Fibroblast of lung (primary cell): ENCODE measurements around the gene IGFBP2. TPM values are rescaled to one million over a fixed set of nuclear protein-coding genes. Genes with fewer than 3 reads are reported as not detected.
A peak's percentile ranks its signal among the peaks of the same experiment; 100 is the strongest.

Experiments used
- DNase-seq, 2 donors: peaks; one replicate each; pipeline versions ENCODE4 v3.0.0 to v3.0.0-alpha.2; 2010; ENCODE audit warnings: low read depth in 2 of 2
- H2AFZ ChIP-seq: 2 replicates; pipeline ENCODE4 v1.5.1; 2012; ENCODE audit warnings: low read length, control low read depth, inconsistent platforms
- H3K27ac ChIP-seq: 2 replicates; pipeline ENCODE4 v1.5.1; 2011; ENCODE audit warnings: low read length, control low read depth; ENCODE audit not compliant: insufficient read depth
- H3K27me3 ChIP-seq: 2 replicates; pipeline ENCODE4 v1.5.1; 2011; ENCODE audit warnings: mild to moderate bottlenecking, low read length; ENCODE audit not compliant: control insufficient read depth, insufficient read depth
- H3K36me3 ChIP-seq: 2 replicates; pipeline ENCODE4 v1.5.1; 2011; ENCODE audit warnings: low read length; ENCODE audit not compliant: control insufficient read depth, insufficient read depth
- H3K4me1 ChIP-seq: 2 replicates; pipeline ENCODE4 v1.5.1; 2011; ENCODE audit warnings: low read length; ENCODE audit not compliant: control insufficient read depth, insufficient read depth; ENCODE audit errors: extremely low read depth
- H3K4me2 ChIP-seq: 2 replicates; pipeline ENCODE4 v1.5.1; 2011; ENCODE audit warnings: low read length, control low read depth; ENCODE audit not compliant: insufficient read depth; ENCODE audit errors: extremely low read depth
- H3K4me3 ChIP-seq, 4 experiments: fragments of 200-600 bp in 1 of 4; sonication (generic) in 1 of 4; replicated peaks in 1 of 4; 2 replicates each; pipeline ENCODE4 v1.5.1; 2011 to 2016; ENCODE audit warnings: low read length in 4 of 4, low read depth in 3 of 4, mild to moderate bottlenecking in 3 of 4, control low read depth in 2 of 4, inconsistent platforms in 1 of 4, mixed read lengths in 1 of 4; ENCODE audit not compliant: insufficient read depth in 1 of 4; ENCODE audit errors: control extremely low read depth in 1 of 4
- H3K79me2 ChIP-seq: 2 replicates; pipeline ENCODE4 v1.5.1; 2012; ENCODE audit warnings: mild to moderate bottlenecking, low read length, inconsistent platforms; ENCODE audit not compliant: control insufficient read depth, insufficient read depth
- H3K9ac ChIP-seq: 2 replicates; pipeline ENCODE4 v1.5.1; 2011; ENCODE audit warnings: mild to moderate bottlenecking, low read length, control low read depth; ENCODE audit not compliant: insufficient read depth
- H3K9me3 ChIP-seq: 2 replicates; pipeline ENCODE4 v1.5.1; 2012; ENCODE audit warnings: low read depth, low read length; ENCODE audit not compliant: control insufficient read depth, insufficient read depth
- H4K20me1 ChIP-seq: 2 replicates; pipeline ENCODE4 v1.5.1; 2011; ENCODE audit warnings: low read length; ENCODE audit not compliant: control insufficient read depth, insufficient read depth; ENCODE audit errors: extremely low read depth
- EZH2 ChIP-seq: IDR thresholded peaks from 2 replicates; pipeline ENCODE4 v1.5.1; 2012; ENCODE audit warnings: low read length, control low read depth, mild to moderate bottlenecking; ENCODE audit errors: missing control alignments
- polyA plus RNA-seq, 2 donors: library from polyadenylated mRNA; depleted of rRNA in 1 of 2; stranded (reverse) in 1 of 2; unstranded in 1 of 2; fragments of >200 nt; gene quantifications; 2 replicates each; pipeline ENCODE4 v1.2.1, GENCODE V29; 2011 to 2012; ENCODE audit warnings: missing spikeins in 1 of 2
- total RNA-seq: library from RNA; depleted of rRNA; stranded (reverse); fragments of >200 nt; gene quantifications from 2 replicates; pipeline ENCODE4 v1.2.1, GENCODE V29; 2014
- TF ChIP-seq, protein P1 (sequence below), 2 donors: IDR thresholded peaks in 1 of 2; conservative IDR thresholded peaks in 1 of 2; 1 replicate in 1 of 2; 2 replicates in 1 of 2; pipeline ENCODE4 v1.5.1; 2011 to 2012; ENCODE audit warnings: low read length in 2 of 2, control low read depth in 1 of 2, inconsistent platforms in 1 of 2, low read depth in 1 of 2, mild to moderate bottlenecking in 1 of 2

IGFBP2 gene
- total and polyA plus RNA-seq, 2 donors (not counting 1 experiment from before 2014, with no cell fraction given), result 8.6 to 36.3 TPM

- Histone ChIP-seq H3K9ac (no peak overlapping the region), H3K4me1 (no peaks in the 10 kb centered on the region), H2AFZ (no peak overlapping the region), H3K27me3 (peaks cover 4% of the 10 kb centered on the region), H3K27ac (no peak overlapping the region), H3K4me3 (no peak overlapping the region), H3K79me2 (no peaks in the 10 kb centered on the region), H3K9me3 (no peaks in the 10 kb centered on the region), H3K36me3 (no peaks in the 10 kb centered on the region), H3K4me2 (no peak overlapping the region), H4K20me1 (no peaks in the 10 kb centered on the region)
- DNase-seq, result peak in 1 of 2 donors; percentile 66
- TF ChIP-seq, protein P1, sequence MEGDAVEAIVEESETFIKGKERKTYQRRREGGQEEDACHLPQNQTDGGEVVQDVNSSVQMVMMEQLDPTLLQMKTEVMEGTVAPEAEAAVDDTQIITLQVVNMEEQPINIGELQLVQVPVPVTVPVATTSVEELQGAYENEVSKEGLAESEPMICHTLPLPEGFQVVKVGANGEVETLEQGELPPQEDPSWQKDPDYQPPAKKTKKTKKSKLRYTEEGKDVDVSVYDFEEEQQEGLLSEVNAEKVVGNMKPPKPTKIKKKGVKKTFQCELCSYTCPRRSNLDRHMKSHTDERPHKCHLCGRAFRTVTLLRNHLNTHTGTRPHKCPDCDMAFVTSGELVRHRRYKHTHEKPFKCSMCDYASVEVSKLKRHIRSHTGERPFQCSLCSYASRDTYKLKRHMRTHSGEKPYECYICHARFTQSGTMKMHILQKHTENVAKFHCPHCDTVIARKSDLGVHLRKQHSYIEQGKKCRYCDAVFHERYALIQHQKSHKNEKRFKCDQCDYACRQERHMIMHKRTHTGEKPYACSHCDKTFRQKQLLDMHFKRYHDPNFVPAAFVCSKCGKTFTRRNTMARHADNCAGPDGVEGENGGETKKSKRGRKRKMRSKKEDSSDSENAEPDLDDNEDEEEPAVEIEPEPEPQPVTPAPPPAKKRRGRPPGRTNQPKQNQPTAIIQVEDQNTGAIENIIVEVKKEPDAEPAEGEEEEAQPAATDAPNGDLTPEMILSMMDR (conservative IDR thresholded peaks at IDR 0.05 in 1 of 2, IDR thresholded peaks at IDR 0.05 in 1 of 2; ENCODE audit: low read depth in 1 of 2, low read length in 2 of 2), result peak in 1 of 2 donors; percentile 18
- no peak for TF ChIP-seq EZH2
Measured at GRCh38 chr2:216590780-216591179, 42.4 kb upstream of the IGFBP2 start.

DNA sequence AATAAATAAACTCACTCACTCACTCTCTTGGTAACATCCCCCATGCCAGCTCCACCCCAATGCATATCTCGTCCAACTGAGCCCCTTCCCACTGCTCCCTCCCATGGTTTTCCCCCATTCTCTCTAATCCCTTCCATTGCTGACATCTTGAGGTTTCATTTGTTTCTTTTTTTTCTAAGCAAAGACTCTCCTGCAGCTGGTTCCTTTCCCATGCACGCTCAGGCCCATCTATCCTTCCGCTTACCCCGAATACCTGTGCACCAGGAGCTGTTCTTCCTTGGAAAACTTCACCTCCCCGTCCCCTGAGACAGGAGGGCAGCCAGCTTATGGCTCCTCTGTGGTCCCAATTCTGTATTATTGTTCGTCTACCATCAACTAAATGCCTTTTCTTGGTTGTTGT, 41.7 kb upstream of the IGFBP2 start:
- DNase-seq, result no peak
- no peak overlapping the region for H3K27ac ChIP-seq
- no peaks in the 10 kb centered on the region for H4K20me1 ChIP-seq
- no peak overlapping the region for H3K4me2 ChIP-seq
- H3K9me3 ChIP-seq, result no peaks in the 10 kb centered on the region
- no peak overlapping the region for H2AFZ ChIP-seq
- no peaks in the 10 kb centered on the region for H3K36me3 ChIP-seq
- no peak overlapping the region for H3K9ac ChIP-seq
- H3K27me3 ChIP-seq, result peaks cover 4% of the 10 kb centered on the region
- TF ChIP-seq, protein P1 (conservative IDR thresholded peaks at IDR 0.05 in 1 of 2, IDR thresholded peaks at IDR 0.05 in 1 of 2; ENCODE audit: low read depth in 1 of 2, low read length in 2 of 2), result no peak
- TF ChIP-seq EZH2, result no peak
- no peaks in the 10 kb centered on the region for H3K79me2 ChIP-seq
- no peak overlapping the region for H3K4me3 ChIP-seq
- peaks cover 3% of the 10 kb centered on the region for H3K4me1 ChIP-seq

DNA sequence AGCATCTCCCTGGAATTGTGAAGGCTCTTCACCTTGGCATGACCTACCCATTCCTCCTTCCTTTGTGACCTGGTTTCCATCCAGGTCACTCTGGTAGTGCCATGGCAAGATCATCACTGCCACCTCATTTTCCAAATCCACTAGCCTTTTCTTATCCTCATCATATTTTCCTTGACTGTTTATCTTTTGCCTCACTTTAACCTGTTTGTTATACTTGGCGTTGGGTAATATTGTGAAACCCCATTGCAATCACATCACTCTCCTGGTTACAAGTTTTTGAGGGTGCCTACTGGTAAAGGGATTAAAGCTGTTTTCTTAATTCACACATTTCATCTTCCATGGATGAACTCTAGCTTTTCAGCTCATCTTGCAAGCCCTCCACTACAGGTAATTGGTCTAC, 39.1 kb upstream of the IGFBP2 start:
- peaks cover 4% of the 10 kb centered on the region for H3K27me3 ChIP-seq
- peaks cover 8% of the 10 kb centered on the region for H3K4me1 ChIP-seq
- H4K20me1 ChIP-seq, result no peaks in the 10 kb centered on the region
- TF ChIP-seq, protein P1 (conservative IDR thresholded peaks at IDR 0.05 in 1 of 2, IDR thresholded peaks at IDR 0.05 in 1 of 2; ENCODE audit: low read depth in 1 of 2, low read length in 2 of 2), result no peak
- no peak for TF ChIP-seq EZH2
- H3K27ac ChIP-seq, result no peak overlapping the region
- no peaks in the 10 kb centered on the region for H3K79me2 ChIP-seq
- no peak overlapping the region for H3K9ac ChIP-seq
- H3K9me3 ChIP-seq, result no peaks in the 10 kb centered on the region
- no peak overlapping the region for H2AFZ ChIP-seq
- H3K36me3 ChIP-seq, result no peaks in the 10 kb centered on the region
- no peak overlapping the region for H3K4me3 ChIP-seq
- no peak for DNase-seq
- no peak overlapping the region for H3K4me2 ChIP-seq
